ENCODE data around the gene HMCN2. TPM values are rescaled to one million over a fixed set of nuclear protein-coding genes. Genes with fewer than 3 reads are reported as not detected.

HMCN2 gene
- total RNA-seq, 2 donors from 2014 or later, result 1.3 to 7.3 TPM

GRCh38 chr9:130327781-130328348 lies 62.3 kb downstream of the HMCN2 start:
- TF ChIP-seq CTCF (IDR thresholded peaks at IDR 0.05), result no peak
- no peaks in the 10 kb centered on the region for H3K9me3 ChIP-seq
- H3K27me3 ChIP-seq, result no peaks in the 10 kb centered on the region
- DNase-seq (ENCODE audit: low spot score), result peak; percentile 68
- H3K27ac ChIP-seq, result peak overlapping the region; percentile 65 to 79
- H3K36me3 ChIP-seq, result no peaks in the 10 kb centered on the region
- peaks cover 0 to 41% of the 10 kb centered on the region in 2 donors for H3K4me1 ChIP-seq
- no peak overlapping the region for H3K4me3 ChIP-seq

GRCh38 chr9:130328349-130328801 lies 62.8 kb downstream of the HMCN2 start:
- Histone ChIP-seq H3K36me3 (no peaks in the 10 kb centered on the region), H3K4me1 (peaks cover 0 to 41% of the 10 kb centered on the region in 2 donors), H3K27me3 (no peaks in the 10 kb centered on the region), H3K27ac (peak overlapping the region; percentile 65 to 79), H3K9me3 (no peaks in the 10 kb centered on the region), H3K4me3 (no peak overlapping the region)
- peak; percentile 74 for DNase-seq (ENCODE audit: low spot score)
- no peak for TF ChIP-seq CTCF (IDR thresholded peaks at IDR 0.05)

GRCh38 chr9:130329061-130329460 lies 63.5 kb downstream of the HMCN2 start:
- DNase-seq (ENCODE audit: low spot score), result no peak
- peaks cover 0 to 41% of the 10 kb centered on the region in 2 donors for H3K4me1 ChIP-seq
- no peak overlapping the region for H3K4me3 ChIP-seq
- peak overlapping the region; percentile 42 to 79 for H3K27ac ChIP-seq
- no peaks in the 10 kb centered on the region for H3K9me3 ChIP-seq
- no peaks in the 10 kb centered on the region for H3K27me3 ChIP-seq
- no peak for TF ChIP-seq CTCF (IDR thresholded peaks at IDR 0.05)
- H3K36me3 ChIP-seq, result no peaks in the 10 kb centered on the region

- Histone ChIP-seq H3K4me3 (no peak overlapping the region), H3K27me3 (no peaks in the 10 kb centered on the region), H3K27ac (peak overlapping the region; percentile 42 to 79), H3K36me3 (no peaks in the 10 kb centered on the region), H3K9me3 (no peaks in the 10 kb centered on the region), H3K4me1 (peaks cover 0 to 41% of the 10 kb centered on the region in 2 donors)
- TF ChIP-seq CTCF (IDR thresholded peaks at IDR 0.05), result no peak
- no peak for DNase-seq (ENCODE audit: low spot score)
These were observed 64.8 kb downstream of the HMCN2 start for GRCh38 chr9:130330202-130330862.

- no peak for DNase-seq (ENCODE audit: low spot score)
- TF ChIP-seq CTCF (IDR thresholded peaks at IDR 0.05), result no peak
- no peak overlapping the region for H3K4me3 ChIP-seq
- peak overlapping the region; percentile 59 to 70 for H3K27ac ChIP-seq
- H3K27me3 ChIP-seq, result no peaks in the 10 kb centered on the region
- no peaks in the 10 kb centered on the region for H3K36me3 ChIP-seq
- peaks cover 0 to 41% of the 10 kb centered on the region in 2 donors for H3K4me1 ChIP-seq
- H3K9me3 ChIP-seq, result no peaks in the 10 kb centered on the region
These were observed 65.5 kb downstream of the HMCN2 start for GRCh38 chr9:130331061-130331460.

Measured in right atrium auricular region (tissue), 2 donors.